Measurements from ENCODE around the gene ABCG4. TPM values are rescaled to one million over a fixed set of nuclear protein-coding genes. Genes with fewer than 3 reads are reported as not detected.
"Not testable (repeated sequence)": the region's sequence is repeated elsewhere in the genome, so short reads cannot be mapped to it uniquely, and the experiment has no call there.

The ABCG4 gene
- total RNA-seq, 1 experiment from 2014 or later = not detected

DNA sequence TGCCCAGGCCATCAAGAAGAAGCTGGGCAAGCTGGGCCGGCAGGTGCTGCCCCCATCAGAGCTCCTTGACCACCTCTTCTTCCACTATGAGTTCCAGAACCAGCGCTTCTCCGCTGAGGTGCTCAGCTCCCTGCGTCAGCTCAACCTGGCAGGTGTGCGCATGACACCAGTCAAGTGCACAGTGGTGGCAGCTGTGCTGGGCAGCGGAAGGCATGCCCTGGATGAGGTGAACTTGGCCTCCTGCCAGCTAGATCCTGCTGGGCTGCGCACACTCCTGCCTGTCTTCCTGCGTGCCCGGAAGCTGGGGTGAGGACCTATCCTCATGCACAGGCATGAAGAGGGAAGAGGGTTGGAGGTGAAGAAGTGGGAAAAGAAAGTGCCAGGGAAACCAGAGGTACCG is 31.1 kb downstream of the ABCG4 start:
- TF ChIP-seq EZH2 (IDR thresholded peaks at IDR 0.05; ENCODE audit: borderline replicate concordance, low read depth, low read length, poor library complexity, severe bottlenecking) (no peak), CTCF (conservative IDR thresholded peaks at IDR 0.05; ENCODE audit: low read depth, low read length) (no peak)
- no TSS peak for BruUV-seq (replicated peaks)
- ChIA-PET CTCF (no interaction called here), POLR2A (ENCODE audit: low non-redundant PET) (no interaction called here)
- intact Hi-C loops (cut with micrococcal nuclease; ENCODE audit: unreplicated experiment) = no loop called here
- no peak for DNase-seq (ENCODE audit: low spot score)
- H3K4me3 ChIP-seq (ENCODE audit: low read depth, low read length, poor library complexity, severe bottlenecking) = no peak overlapping the region
- H3K27me3 ChIP-seq (replicated peaks; ENCODE audit: insufficient read depth, low read depth, low read length, poor library complexity) = no peaks in the 10 kb centered on the region
- no peak overlapping the region for H3K27ac ChIP-seq (ENCODE audit: low read depth, low read length, poor library complexity, severe bottlenecking)
- H3K36me3 ChIP-seq (ENCODE audit: insufficient read depth, low read length, poor library complexity, severe bottlenecking) = no peaks in the 10 kb centered on the region
- peaks cover 8% of the 10 kb centered on the region for H3K4me1 ChIP-seq (ENCODE audit: insufficient read depth, low read length, poor library complexity, severe bottlenecking)
- no peaks in the 10 kb centered on the region for H3K9me3 ChIP-seq (ENCODE audit: low read depth, low read length, poor library complexity, severe bottlenecking)

- no peak overlapping the region for H3K4me3 ChIP-seq (ENCODE audit: low read depth, low read length, poor library complexity, severe bottlenecking)
- no peak overlapping the region for H3K27ac ChIP-seq (ENCODE audit: low read depth, low read length, poor library complexity, severe bottlenecking)
- CTCF ChIA-PET = no interaction called here
- TF ChIP-seq CTCF (conservative IDR thresholded peaks at IDR 0.05; ENCODE audit: low read depth, low read length) (no peak), EZH2 (IDR thresholded peaks at IDR 0.05; ENCODE audit: borderline replicate concordance, low read depth, low read length, poor library complexity, severe bottlenecking) (no peak)
- no peaks in the 10 kb centered on the region for H3K9me3 ChIP-seq (ENCODE audit: low read depth, low read length, poor library complexity, severe bottlenecking)
- intact Hi-C loops (cut with micrococcal nuclease; ENCODE audit: unreplicated experiment) = no loop called here
- H3K36me3 ChIP-seq (ENCODE audit: insufficient read depth, low read length, poor library complexity, severe bottlenecking) = no peaks in the 10 kb centered on the region
- POLR2A ChIA-PET (ENCODE audit: low non-redundant PET) = no interaction called here
- no peak for DNase-seq (ENCODE audit: low spot score)
- no peaks in the 10 kb centered on the region for H3K4me1 ChIP-seq (ENCODE audit: insufficient read depth, low read length, poor library complexity, severe bottlenecking)
- BruUV-seq (replicated peaks) = no TSS peak
- H3K27me3 ChIP-seq (replicated peaks; ENCODE audit: insufficient read depth, low read depth, low read length, poor library complexity) = no peaks in the 10 kb centered on the region
These were observed 32.2 kb downstream of the ABCG4 start for GRCh38 chr11:119180729-119181676.

DNA sequence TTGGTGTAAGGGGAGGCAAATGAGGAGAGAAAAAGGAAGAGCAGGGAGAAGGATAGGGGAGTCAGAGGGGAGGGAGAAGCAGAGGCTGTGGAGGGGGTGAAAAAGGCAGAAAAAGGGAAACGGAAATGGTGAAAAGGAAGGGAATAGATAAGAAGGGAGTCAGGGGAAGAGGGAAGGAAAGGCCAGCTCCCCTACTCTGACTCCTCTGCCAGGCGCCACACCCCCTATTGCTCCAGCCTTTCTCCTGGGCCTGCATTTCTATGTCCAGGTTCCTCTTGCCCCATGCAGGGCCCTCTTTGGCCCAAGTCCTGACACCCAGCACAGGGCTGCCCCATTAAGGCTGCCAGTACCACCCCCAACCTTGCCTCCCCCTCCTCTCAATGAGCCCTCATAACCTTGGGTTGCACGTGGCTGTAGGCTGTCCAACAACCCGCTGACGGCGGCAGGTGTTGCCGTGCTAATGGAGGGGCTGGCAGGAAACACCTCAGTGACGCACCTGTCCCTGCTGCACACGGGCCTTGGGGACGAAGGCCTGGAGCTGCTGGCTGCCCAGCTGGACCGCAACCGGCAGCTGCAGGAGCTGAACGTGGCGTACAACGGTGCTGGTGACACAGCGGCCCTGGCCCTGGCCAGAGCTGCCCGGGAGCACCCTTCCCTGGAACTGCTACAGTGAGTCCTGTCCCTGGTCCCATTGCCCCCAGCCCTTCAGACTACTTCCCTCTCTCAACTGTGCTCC is 33.0 kb downstream of the ABCG4 start:
- no peak overlapping the region for H3K27ac ChIP-seq (ENCODE audit: low read depth, low read length, poor library complexity, severe bottlenecking)
- no peaks in the 10 kb centered on the region for H3K9me3 ChIP-seq (ENCODE audit: low read depth, low read length, poor library complexity, severe bottlenecking)
- TF ChIP-seq EZH2 (IDR thresholded peaks at IDR 0.05; ENCODE audit: borderline replicate concordance, low read depth, low read length, poor library complexity, severe bottlenecking) (no peak), CTCF (conservative IDR thresholded peaks at IDR 0.05; ENCODE audit: low read depth, low read length) (no peak)
- DNase-seq (ENCODE audit: low spot score) = no peak
- intact Hi-C loops (cut with micrococcal nuclease; ENCODE audit: unreplicated experiment) = no loop called here
- ChIA-PET CTCF (no interaction called here), POLR2A (ENCODE audit: low non-redundant PET) (no interaction called here)
- BruUV-seq (replicated peaks) = no TSS peak
- H3K36me3 ChIP-seq (ENCODE audit: insufficient read depth, low read length, poor library complexity, severe bottlenecking) = no peaks in the 10 kb centered on the region
- H3K4me3 ChIP-seq (ENCODE audit: low read depth, low read length, poor library complexity, severe bottlenecking) = no peak overlapping the region
- no peaks in the 10 kb centered on the region for H3K4me1 ChIP-seq (ENCODE audit: insufficient read depth, low read length, poor library complexity, severe bottlenecking)
- no peaks in the 10 kb centered on the region for H3K27me3 ChIP-seq (replicated peaks; ENCODE audit: insufficient read depth, low read depth, low read length, poor library complexity)

DNA sequence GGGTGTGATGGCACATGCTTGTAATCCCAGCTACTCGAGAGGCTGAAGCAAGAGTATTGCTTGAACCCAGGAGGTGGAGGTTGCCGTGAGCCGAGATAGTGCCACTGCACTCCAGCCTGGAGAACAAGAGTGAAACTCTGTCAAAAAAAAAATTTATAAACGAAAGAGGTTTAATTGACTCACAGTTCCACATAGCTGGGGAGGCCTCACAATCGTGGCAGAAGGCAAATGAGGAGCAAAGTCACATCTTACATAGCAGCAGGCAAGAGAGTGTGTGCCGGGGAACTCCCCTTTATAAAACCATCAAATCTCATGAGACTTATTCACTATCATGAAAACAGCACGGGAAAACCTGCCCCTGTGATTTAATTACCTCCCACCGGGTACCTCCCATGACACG is 35.5 kb downstream of the ABCG4 start:
- POLR2A ChIA-PET (ENCODE audit: low non-redundant PET); CTCF ChIA-PET; intact Hi-C loops (cut with micrococcal nuclease; ENCODE audit: unreplicated experiment): not testable (repeated sequence)

More for the DNA sequence above, 35.5 kb downstream of the ABCG4 start:
- not testable (repeated sequence) for H3K4me3 ChIP-seq (ENCODE audit: low read depth, low read length, poor library complexity, severe bottlenecking); H3K9me3 ChIP-seq (ENCODE audit: low read depth, low read length, poor library complexity, severe bottlenecking); H3K36me3 ChIP-seq (ENCODE audit: insufficient read depth, low read length, poor library complexity, severe bottlenecking); H3K27ac ChIP-seq (ENCODE audit: low read depth, low read length, poor library complexity, severe bottlenecking); H3K27me3 ChIP-seq (replicated peaks; ENCODE audit: insufficient read depth, low read depth, low read length, poor library complexity); DNase-seq (ENCODE audit: low spot score); BruUV-seq (replicated peaks); H3K4me1 ChIP-seq (ENCODE audit: insufficient read depth, low read length, poor library complexity, severe bottlenecking)
